HG03469 (cell line): ENCODE data around the gene PPM1L.

Experiments
- ATAC-seq: cut with Tn5 transposase; IDR thresholded peaks from one replicate; pipeline ENCODE4 v1.9.1; 2021; ENCODE audit warnings: mild to moderate bottlenecking, moderate library complexity, moderate number of reproducible peaks; ENCODE audit not compliant: unreplicated experiment

Gene PPM1L

DNA sequence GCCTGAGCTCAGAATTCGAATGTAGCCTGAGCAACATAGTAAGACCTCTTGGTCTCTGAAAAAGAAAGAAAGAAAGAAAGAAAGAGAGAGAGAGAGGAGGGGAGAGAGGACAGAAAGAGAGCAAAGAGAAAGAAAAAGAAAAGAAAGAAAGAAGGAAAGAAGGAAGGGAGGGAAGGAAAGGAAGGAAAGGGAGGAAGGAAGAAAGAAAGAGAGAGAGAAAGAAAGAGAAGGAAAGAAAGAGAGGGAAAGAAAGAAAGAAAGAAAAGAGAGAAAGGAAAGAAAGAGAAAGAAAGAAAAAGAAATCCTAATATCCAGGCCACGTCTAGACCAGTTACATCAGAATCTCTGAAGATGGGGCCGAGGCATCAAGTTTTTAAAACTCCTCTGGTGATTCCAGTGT is 50.7 kb downstream of the PPM1L start:
- ATAC-seq, result no peak

DNA sequence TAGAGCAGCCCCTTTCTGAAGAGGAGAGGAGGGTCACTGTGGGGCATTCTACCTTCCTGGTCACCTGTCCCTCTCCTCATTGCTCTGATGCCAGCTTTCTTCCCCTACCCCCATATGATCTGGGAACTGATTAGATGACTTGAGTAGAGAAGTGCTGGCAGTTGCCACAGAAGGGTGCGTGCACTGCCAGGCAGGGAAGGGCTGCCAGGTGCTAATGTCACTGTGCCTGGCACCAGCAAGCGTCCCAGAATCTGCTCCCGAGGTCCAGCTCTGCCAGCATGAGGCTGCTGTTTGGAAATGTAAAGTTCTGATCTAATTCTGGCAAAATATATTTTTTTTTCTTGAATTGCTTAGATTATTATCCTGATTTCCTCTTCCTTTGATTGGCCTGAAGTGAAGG is 52.8 kb downstream of the PPM1L start:
- no peak for ATAC-seq

DNA sequence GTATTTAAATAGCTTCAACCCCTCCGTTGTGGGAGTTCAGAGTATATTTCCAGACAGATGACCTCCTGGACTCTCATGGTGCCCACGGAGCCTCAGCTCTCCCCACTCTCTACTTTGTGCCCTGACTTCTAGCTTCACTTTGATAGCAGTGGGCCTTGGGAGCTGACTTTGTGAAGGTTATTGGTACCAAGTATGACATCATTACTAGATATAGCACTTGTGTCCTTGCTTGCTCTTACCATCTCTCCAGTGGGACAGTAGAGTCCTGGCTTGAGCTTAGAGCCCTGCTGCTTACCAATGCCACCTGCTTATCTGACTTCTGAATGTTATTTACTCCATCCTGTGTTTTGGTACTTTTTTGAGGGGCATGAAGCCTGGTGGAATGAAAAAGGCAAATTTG is 53.4 kb downstream of the PPM1L start:
- ATAC-seq, result no peak

DNA sequence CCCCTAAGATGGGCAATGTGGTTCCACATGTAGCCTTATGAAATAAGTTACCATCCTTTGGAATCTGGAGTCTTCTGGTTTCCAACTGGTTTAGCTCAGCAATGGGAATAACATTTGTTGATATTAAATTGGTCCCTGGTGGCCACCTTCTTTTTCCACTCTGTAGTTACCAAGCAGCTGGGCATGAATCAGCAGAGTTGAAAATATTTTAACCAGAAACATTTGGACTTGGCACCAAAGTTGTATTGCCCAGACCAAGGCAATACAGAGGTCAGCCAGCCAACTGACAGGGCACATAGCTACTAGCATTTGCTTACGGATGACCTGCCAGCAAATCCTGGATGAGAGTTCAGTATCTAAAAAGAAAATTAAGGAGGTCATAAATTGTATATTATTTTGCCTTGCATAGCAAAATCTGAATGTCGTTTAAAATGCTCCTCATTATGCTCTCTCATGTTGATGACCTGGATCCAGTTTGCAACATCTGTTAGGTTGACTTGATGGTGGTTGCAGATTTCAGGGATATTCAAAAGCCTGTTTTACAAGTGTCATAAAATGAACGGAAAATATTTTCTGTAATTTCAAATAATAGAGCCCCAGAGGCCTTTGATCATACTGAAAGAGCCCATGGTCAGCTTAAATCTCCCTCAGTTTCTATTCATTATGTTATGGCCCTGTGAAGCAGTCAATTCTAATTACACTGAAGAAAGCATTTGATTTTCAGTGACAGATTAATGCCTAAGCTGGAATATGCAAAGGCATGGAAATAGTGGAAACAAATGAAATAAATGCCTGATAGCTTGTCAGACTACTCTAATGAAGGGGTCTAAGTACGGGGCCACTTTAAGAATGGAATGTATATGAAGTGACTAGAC is 54.6 kb downstream of the PPM1L start:
- no peak for ATAC-seq

DNA sequence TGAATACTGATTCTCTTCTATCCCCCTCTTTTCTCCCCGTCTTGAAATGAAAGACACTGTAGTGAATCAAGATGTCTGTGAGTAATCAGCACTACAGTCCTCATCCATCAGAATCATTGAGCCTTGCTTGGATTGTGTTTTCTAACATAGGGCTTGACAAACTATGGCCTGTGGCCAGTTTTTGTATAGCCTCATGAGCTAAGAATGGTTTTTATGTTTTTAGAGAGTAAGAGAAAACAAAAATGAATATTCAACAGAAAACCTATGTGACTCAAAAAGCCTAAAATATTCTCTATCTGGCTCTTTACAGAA is 55.2 kb downstream of the PPM1L start:
- ATAC-seq, result no peak

DNA sequence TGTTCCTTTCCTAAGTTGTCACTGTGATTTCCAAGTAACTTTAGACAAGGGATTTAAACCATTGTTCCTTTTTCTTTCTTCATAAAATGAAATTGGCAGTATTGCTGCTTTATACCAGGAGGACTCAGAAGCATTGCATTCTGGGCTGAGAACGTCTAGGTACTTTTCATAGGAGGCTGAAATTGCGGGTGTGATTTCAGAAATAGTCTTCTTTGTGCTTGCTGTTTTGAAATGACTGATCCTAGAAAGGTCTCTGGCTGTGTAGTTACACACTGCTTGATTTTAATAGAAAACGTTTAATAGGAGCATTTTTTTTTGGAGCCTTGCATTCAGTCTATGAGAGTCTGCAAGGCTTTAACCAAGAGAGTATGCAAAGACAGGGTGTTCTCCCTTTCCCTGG is 56.3 kb downstream of the PPM1L start:
- ATAC-seq, result no peak

DNA sequence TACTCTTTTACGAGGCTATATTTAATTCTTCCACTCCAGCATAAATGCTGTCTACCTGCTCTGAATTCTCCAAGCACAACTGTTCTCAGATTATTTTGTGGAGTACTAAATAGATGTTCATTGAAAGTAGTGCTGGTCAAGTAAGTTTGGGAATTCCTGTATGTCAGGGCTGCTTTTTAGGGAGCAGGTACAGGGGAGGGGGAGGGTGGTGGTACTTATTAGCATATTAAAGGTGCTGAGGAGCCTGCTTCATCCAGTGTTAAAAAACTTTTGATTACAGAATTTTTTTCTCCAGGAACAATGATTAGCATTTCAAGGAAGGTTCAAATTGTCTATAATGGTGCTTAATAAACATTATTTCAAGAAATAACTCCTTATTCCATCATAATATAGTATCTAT is 59.2 kb downstream of the PPM1L start:
- no peak for ATAC-seq

DNA sequence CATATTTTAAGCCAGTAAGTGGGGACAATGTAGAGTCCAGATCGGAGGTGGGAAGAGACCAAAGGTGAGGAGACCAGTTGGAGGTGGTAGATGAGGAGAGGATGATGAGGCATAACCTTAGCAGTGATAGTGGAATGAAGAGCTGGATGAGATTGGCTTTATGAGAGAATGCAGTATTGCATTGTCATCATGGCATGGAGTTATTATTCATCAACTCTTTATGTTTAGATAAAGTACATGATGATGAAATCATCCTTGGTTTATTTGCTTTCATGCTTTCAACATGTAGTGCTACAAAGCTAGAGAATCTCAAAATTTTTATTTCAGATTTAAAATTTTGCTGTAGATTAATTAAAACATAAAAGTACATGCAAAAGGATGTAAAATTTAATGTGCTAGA is 64.0 kb downstream of the PPM1L start:
- ATAC-seq, result no peak

DNA sequence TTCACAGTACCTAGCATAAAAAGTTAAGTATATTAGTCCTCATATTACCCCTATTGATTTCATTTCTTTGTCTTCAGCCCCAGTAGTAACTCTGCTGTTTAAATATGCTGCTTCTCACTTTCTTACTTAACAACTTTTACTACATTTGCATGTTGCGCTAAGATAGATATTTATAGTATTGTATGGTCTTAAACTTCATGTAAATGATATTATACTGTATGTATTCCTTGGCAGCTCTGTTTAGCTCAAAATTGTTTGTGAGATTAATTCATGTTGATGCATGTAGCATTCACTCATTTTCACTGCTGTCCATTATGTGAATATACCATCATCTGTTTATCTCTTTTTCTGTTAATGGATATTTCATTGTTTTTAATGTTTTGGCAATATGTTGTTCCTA is 64.4 kb downstream of the PPM1L start:
- no peak for ATAC-seq

DNA sequence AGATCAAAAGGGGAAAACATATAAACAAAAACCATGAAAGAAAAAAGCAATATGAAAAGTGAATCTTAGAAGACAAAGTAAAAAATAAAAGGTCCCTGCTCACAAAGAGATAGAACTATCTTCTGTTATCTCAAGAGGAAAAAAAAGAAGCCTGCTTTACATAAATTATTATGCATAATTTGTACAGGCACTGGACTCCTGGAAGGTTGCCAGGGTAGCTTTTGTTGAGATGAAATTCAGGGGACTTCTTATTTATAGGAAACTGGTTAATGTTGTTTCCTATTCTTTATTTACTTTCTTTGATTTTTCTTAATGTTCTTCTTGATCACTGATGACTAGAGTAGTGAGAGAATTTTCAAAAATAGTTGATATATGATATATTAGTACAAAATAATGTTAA is 66.9 kb downstream of the PPM1L start:
- no peak for ATAC-seq

DNA sequence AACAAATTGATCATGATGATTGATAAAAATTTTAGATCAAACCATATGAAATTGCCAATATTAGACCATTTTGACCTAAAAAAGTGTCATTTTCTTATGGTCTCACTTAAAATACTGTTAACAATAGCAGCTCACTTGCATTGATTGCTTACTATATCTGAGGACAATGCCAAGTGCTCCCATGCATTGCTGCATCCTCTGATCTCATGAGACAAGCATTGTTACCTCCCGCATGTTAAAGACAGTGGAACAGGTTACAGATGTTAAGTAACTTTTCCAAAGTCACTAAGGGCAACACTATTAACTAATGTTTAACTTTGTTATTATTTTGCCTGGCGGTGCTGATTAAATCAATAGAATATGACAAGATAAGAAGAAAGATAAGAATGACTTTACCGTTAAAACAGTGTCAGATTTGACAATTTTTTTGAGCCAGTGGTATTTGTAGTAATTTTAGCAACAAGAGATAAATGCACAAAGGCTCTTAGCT is 69.3 kb downstream of the PPM1L start:
- ATAC-seq, result no peak

DNA sequence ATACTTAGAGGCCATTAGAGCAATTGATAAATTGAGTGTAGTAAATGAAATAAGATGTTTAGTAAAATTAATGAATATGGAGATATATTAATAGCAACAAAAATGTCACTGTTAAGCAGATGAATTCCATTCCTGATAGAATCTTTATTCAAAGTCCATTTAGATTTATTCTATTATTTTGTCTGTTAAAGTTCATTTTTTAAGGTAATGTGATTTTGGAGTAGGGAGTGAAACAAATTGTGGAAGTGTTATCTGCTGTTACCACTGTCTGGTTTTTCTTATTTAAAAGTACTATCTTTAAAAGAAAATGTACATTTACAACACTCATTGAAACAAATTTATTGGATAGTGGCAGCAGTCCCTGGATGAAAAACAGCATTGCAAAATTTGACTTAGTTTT is 70.4 kb downstream of the PPM1L start:
- ATAC-seq, result no peak

DNA sequence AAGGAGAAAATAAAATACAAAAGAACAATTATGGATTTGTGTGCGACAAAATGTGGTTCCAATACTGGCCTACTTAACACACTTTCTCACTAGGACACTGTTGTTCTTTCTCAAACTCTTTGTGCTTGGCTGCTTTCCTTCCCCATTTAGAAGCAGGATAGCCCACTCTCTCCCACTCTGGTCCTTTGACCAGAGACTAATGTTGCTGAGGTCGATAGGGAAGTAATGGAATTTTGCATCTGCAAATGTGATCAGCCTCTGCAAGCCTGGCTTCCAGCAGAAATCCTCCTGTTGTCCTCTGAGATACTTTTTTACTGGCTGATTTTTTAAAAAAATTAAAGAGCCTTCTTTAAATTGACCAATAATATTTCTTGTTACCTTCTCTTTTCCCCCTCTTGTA is 71.0 kb downstream of the PPM1L start:
- ATAC-seq, result no peak

DNA sequence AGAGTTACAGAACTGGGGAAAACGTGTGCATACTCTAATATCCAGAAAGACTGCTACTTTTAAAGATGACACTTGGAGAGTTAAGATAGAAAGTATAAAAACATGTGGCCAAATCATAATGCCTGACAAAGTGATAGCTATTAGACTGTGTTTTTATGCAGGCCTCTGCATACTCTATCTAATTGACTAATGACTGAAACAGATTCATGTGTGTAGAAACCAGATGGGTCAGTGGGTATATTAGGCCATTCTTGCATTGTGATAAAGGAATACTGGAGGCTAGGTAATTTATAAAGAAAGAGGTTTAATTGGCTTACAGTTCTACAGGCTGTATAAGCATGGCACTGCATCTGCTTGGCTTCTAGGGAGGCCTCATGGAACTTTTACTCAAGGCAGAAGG is 71.5 kb downstream of the PPM1L start:
- ATAC-seq, result no peak

DNA sequence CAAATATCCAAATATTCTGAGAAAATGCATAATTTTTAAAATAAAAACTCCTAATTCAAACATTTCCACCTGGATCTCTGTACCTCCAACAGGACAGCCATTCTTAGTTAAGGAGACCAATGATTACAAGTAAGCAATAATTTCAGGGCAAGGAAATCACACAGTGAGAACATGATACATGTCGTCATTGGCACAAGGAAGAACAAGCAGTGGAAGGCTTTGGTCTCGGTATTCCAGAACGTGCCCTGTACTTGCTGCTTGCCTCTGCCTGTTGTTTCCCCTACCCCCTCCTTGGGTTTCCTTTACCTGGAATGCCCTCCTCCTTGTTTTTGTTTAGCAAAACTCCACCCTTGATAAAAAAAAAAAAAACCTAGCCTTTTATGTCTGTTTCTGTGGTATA is 72.8 kb downstream of the PPM1L start:
- no peak for ATAC-seq

DNA sequence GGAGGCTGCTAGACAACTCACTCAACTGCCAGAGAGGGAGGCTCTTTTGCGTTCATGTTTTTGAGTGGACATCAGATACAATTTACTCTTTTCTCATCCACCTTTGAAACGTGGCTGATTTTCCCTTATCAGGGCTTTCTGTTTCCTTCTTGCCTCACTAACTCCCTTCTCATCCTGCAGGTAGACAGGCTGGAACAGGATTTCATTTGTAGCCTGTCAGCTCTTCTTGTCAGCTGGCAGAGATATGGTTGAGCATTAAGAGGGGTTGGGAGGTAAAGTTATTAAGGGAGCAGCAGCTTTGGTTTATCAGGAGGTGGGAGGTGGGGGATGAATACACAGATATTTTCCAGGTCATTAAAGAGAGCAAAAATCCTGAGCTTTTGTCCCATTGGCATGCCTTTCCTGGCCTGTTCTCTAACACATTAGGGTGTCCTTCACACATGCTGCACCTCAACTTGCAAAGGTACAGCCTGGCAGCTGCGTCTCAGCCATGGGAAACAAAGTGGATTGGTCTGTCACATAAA is 73.5 kb downstream of the PPM1L start:
- ATAC-seq, result no peak

DNA sequence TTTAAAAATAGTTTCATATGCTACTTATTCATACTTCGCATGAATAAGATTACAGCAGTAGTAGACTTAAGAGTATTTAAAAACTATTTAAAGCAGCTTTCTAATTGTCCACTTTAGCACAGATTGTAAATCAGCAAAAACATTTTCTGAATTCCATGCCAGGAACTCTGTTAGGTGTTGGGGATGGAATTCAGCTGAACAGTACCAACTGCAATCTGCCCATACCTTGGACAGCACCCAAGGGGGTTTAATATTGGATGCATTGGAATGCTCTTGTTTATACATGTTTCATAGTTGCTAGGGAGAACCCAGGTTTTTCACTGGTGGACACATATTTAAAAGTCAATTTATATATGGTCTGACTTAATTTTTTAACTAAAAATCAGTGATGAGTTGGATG is 74.8 kb downstream of the PPM1L start:
- ATAC-seq, result no peak

DNA sequence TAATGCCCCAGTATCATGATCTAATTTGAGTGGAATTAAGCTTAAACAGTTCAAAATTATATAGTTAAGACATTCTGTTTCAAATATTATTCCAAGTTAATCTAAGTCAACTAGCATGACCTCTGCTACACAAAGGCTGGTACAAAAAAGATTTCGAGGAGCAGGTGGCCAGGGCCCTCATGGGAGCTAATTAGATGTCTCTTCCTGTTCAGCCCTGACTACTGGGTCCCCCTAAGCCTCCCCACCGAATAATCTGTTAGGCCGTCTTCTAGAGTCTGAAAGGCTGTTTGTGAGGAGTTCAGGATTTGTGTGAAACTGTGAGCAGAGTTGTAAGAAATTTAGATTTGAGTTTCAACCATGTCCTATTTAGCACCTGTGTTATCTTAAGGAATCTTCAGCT is 75.4 kb downstream of the PPM1L start:
- ATAC-seq, result no peak

DNA sequence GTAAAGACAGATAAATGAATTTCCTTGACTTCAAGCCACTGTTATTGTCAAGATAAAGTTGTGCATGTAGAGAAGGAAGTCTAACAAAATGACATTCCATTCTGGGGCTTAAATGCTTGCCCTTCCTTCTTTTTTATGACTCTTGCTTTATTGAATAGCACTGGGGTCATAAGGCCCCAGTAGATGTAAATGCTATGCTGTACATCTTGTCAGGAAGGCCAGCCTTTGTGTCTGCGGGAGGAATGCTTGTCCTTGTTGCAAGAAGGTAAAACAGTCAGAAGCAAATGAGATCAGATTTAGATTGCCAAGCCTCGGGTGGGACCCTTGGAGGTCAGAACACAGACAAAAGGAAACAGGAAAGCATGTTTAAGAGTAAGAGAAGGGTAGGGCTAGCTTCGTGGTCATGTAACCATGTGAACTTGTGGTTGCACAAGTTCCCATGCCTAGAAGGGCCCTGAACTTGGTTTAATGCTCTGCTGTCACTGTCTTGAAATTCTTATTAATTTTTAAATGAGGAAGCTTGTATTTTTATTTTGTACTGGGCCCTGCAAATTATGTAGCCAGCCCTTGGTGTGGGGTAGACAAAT is 81.5 kb downstream of the PPM1L start:
- no peak for ATAC-seq

DNA sequence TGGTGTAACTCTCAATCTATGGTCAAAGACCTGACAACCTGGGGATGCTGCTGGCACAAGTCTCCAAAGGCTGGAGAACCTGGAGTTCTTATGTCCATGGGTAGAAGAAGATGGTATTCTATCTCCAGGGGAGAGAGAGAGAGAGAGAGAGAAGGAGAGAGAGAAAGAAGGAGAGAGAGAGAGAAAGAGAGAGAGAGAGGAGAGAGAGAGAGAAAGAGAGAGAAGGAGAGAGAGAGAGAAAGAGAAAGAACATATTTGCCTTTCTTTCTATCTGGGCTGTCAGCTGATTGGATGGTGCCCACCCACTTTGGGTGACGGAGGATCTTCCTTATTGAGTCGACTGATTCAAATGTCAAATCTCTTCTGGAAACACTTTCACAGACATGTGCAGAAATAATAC is 84.6 kb downstream of the PPM1L start:
- ATAC-seq, result no peak

DNA sequence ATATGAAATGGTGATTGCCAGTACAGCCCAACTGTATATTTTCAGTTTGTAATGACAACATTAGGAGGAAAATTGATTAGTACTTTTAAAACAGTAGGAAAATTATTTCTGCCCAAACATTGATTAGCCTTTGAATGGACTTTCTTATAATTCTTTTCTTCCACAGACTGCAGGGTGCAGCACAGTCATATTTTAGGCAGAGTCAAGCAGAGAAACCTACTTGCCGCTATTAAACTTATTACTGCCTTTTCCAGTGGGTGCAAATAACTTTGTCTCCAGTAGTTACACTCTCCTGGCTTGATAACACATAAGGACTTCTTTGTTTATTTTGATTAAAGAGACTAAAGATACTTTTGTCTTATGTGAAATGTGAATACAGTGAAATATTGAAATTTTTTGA is 85.4 kb downstream of the PPM1L start:
- ATAC-seq, result no peak
